GM12891 (cell line): ENCODE measurements around the gene INIP.

ENCODE experiments used
- PAX5 ChIP-seq: IDR thresholded peaks from 2 replicates; pipeline ENCODE4 v1.6.1; 2011; ENCODE audit warnings: low read length, moderate library complexity, mild to moderate bottlenecking; ENCODE audit not compliant: insufficient read depth, severe bottlenecking
- POLR2A ChIP-seq: IDR thresholded peaks from 2 replicates; pipeline ENCODE4 v1.6.1; 2011; ENCODE audit warnings: low read depth, low read length, control low read depth
- POLR2AphosphoS5 ChIP-seq: IDR thresholded peaks from 2 replicates; pipeline ENCODE4 v1.6.1; 2011; ENCODE audit warnings: low read depth, low read length, control low read depth
- POU2F2 ChIP-seq: IDR thresholded peaks from 2 replicates; pipeline ENCODE4 v1.6.1; 2011; ENCODE audit warnings: low read depth, mild to moderate bottlenecking, control low read depth, low read length, moderate library complexity
- SPI1 ChIP-seq: IDR thresholded peaks from 2 replicates; pipeline ENCODE4 v1.6.1; 2011; ENCODE audit warnings: low read depth, low read length, control low read depth
- TAF1 ChIP-seq: IDR thresholded peaks from 2 replicates; pipeline ENCODE4 v1.6.1; 2011; ENCODE audit warnings: low read depth, low read length, control low read depth

DNA sequence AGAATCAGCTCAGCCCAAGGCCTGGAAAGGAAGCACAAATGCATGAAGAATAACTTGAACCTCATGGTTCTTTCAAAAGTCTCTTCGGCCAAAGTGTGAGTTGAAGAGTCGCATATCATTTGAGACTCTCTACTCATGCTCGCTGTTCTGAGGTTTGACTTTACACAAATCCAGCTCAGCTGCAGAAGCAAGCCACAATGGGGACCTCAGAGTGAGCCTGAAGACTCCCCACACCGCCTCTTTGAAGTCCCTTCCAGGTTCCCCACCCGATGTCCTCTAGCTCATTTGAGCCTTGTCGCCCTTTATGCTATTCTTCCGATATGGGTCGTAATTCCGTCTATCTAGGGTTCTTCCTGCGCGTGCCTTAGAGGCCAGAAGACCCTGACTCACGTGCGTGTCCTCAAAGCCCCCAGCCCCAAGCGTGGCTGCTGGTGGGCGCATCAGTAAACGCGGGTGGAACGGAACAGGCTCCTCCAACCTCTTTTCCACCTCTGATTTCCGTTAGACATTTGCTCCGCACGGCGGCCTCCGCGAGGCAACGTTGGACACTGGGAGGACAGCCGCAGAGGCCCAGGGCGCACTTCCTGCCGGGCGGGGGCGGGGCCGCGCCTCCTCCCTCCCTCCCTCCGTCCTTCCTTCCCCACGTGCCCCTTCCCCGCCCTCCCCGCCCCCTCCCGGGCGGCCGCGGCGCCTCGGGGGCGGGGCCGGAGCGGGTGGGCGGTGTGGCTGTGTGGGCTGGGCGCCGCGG is 32.3 kb upstream of the INIP start, which contains the start of gene SNX30:
- no peak for TF ChIP-seq POLR2A
- TF ChIP-seq POLR2AphosphoS5 = 0 out of 2 replicates have a peak, but pooled peaks have one; percentile 46
- TF ChIP-seq SPI1 = peak; percentile 36; the same call in 1 of the 2 replicates
- TF ChIP-seq TAF1 = no peak
- no peak for TF ChIP-seq PAX5
- TF ChIP-seq POU2F2 = no peak
